DMS53 treated with DMSO at 0.1 percent for 48 hours (cell line): ENCODE data around the gene ABCG1.
"Not testable (repeated sequence)": the region's sequence is repeated elsewhere in the genome, so short reads cannot be mapped to it uniquely, and the experiment has no call there.

Source experiments
- DNase-seq: peaks from one replicate; lab custom pipeline; 2025; ENCODE audit not compliant: unreplicated experiment; lab: John Stamatoyannopoulos, UW

The ABCG1 gene

DNA sequence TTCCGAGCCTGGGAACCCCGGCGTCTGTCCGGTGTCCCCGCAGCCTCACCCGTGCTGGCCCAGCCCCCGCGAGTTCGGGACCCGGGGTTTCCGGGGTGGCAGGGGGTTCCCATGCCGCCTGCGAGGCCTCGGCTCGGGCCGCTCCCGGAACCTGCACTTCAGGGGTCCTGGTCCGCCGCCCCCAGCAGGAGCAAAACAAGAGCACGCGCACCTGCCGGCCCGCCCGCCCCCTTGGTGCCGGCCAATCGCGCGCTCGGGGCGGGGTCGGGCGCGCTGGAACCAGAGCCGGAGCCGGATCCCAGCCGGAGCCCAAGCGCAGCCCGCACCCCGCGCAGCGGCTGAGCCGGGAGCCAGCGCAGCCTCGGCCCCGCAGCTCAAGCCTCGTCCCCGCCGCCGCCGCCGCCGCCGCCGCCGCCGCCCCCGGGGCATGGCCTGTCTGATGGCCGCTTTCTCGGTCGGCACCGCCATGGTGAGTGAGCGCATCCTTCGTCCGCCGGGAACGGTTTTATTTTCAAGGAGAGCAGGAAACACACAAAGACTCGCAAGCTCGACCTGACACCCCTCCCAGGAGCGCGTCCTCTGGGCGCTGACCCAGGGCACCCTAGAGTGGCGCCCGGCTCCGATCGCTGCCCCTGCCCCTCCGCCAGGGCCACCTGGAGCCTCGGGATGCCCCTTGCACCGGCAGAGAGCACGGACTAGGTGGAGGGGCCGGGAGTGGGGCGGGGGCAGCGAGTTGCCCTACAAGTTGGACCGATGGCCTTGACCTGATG, at the start of gene ABCG1:
Gene ABCG1, plus strand, starts transcription at position 305 of the 770 bp plus-strand sequence. Its CDS starts 123 bp downstream, at position 428.
- DNase-seq = peak; percentile 11

DNA sequence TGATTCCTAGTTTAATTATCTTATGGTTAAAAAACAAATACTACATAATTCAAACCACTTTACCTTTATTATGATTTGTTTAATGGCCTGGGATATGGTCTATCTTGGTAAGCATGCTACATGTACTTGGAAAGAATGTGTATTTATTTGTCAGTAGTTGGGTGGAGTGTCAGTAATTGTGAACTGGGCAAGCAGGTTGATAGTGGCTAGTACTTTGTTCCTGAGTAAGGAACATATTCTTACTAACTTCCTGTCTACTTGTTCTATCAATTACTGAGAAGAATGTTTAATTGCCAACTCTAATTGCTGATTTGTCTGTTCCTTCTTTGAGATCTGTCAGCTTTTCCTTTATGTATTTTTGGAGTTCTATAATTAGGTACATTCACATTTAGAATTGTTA, 49.2 kb upstream of the ABCG1 start:
- no peak for DNase-seq

DNA sequence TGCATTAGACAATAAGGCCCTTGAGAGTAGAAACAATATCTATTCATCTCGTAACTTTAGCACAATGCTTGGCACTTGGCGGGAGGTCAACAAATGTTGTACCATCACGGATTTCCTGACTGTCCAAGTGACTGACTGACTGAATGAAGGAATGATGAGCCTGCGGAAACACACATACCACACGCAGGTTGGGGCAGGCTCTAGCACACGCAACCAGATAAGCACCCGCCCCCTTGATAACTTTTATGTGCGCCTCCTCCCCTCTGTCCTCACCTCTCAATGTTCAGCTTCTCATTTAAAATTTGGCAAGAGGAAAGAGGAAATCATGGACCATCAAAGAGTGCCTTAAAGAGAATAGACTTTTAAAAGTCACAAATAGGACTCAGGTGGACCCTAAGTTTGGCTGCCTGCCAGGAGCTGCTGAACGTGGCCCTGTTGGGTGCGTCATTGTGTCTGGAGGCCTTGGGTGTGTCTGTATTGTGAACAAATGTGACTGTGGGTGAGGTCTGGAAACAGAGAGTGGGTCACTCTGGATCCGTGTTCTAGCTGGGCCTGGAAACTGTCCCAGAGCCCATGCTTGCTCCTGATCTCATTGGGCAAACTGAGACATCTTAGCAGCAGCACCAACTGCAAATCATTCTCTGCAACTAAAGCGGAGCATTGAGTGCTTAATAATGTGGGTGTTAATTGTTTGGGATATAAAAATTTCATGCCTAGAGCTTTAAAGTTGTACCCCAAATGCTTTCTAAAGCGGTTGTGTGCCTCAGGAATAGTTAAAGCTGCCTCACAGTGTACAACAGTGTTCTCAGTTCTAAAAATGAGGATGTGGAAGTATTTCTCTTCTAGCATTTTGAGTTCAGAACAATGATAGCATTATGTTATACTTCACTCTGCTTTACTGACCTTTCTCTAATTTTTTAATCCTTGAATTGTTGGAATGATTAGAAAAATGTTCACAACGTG, 47.6 kb upstream of the ABCG1 start:
- no peak for DNase-seq

DNA sequence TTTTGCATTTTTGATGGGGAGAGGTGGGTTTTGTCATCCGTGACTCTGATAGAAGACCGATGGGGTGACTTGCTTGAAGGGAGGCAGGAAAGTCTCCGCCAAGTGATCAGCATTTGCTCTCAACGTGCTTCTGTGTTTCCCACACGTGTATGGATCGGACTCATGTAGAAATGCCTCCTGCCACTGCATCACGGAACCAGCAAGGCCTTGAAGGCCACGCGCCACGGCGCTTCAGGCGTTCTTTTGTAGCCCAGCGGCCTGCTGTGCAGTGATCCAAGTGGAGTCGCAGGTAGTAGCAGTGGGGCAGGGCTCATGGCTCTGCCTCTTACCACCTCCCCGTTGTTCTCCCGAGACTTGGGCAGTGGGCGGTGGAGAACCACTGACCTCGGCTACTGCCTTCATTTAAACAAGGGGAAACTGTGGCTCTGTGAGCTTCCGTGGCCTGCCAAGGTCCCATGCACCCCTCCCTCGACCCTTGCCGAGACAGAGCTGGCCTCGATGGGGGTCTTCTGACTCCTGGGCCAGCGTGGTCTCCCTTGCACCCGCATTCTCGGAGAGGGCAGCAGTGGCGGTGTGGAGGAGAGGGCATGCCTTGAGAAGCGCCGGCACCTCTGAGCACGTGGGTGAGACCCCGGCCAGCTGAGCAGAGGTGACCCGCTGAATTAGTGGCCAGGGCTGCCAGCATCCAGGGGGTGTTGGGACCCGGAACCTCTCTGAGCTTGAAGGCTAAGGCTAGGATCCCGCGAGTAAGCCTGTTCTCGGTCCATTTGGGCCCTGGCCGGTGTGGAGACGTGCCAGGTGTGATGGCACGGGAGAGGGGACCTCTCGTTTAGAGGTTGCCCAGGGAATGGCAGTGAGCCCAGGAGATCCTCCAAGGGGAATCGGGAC, 46.1 kb upstream of the ABCG1 start:
- no peak for DNase-seq

DNA sequence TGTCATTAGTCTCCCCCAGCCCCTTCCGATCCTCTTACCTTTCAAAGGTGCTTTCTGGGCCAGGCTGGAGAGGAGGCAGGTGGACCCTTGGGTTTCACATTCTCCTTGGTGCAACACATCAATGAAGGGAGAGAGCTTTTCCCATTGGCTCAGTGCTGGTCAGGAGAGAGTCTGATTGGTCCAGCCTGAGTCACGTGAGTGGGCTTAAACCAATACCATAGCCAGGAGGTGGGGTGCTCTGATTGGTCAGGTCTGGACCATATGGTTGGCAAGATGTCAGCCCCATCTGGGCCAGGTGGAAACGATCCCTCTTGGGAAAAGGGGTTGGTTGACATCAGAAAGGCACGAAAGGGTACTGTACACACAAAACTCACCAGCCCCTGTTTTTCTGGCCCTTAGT, 44.8 kb upstream of the ABCG1 start:
- no peak for DNase-seq

DNA sequence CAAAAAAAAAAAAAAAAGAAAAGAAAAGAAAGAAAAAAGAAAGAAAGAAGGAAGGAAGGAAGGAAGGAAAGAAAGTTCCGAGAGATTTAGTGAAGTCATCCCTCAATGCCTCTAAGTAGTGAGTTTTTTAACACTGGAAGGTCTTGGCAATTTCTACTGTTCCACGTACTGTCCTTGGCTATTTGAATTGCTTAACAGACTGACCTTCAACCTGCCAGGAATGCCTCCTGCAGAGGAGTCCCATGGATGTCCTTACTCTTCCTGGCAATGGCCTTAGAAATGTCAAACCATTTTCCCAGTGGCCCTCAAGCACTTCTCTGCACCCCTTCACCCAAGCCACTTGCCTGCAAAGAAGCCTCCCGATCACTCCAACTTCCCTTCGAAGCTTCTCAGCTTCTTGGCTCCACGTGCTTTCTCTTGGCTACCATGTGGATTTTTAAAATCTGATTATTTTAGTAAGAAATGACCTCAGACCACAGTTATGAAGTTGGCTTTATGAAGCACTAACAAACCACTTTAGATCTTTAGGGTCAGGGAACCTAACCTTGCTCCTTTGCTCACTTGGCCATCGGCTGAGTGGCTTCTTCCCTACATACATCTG, 43.7 kb upstream of the ABCG1 start:
- DNase-seq = no peak

DNA sequence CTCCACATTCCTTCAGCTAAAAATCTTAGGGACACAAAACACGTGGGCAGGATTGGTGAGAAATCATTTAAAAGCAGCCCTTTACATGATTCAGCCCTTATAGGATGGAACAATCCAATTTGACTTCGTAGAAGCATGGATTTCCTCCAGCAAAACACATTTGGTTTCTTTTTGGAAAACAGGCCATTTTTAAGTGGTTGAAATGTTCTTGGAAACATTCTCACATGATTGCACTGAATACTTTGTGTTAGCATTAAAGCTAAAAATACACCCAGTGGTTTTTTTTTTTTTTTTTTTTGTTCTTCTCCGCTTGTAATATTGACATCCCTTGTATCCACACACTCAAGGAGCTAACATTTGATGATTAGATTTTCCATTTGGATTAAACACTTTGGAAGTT, 42.1 kb upstream of the ABCG1 start:
- DNase-seq = no peak

DNA sequence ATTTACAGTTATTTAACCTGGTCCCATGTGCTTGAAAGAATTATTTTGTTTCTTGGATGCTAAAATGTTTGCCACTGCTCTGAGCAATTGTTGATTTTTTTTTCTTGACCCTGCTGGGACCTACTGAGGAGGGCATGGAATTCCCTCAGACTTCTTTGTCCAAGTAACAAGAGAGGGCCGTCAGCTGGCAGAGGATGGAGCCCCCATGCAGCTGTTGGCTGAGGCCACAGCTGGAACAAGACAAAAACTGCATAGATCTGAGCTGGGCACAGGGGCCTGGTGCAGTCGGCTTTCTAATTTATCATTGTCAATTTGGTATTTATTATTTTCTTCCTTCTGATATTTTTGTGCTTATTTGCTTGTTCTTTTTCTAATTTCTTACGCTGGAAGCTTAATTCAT, 39.6 kb upstream of the ABCG1 start:
- no peak for DNase-seq

DNA sequence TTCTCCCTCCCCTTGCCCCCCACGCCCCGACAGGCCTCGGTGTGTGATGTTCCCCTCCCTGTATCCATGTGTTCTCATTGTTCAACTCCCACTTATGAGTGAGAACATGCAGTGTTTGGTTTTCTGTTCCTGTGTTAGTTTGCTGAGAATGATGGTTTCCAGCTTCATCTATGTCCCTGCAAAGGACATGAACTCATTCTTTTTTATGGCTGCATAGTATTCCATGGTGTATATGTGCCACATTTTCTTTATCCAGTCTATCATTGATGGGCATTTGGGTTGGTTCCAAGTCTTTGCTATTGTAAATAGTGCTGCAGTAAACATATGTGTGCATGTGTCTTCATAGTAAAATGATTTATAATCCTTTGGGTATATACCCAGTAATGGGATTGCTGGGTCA, 38.9 kb upstream of the ABCG1 start:
- not testable (repeated sequence) for DNase-seq

DNA sequence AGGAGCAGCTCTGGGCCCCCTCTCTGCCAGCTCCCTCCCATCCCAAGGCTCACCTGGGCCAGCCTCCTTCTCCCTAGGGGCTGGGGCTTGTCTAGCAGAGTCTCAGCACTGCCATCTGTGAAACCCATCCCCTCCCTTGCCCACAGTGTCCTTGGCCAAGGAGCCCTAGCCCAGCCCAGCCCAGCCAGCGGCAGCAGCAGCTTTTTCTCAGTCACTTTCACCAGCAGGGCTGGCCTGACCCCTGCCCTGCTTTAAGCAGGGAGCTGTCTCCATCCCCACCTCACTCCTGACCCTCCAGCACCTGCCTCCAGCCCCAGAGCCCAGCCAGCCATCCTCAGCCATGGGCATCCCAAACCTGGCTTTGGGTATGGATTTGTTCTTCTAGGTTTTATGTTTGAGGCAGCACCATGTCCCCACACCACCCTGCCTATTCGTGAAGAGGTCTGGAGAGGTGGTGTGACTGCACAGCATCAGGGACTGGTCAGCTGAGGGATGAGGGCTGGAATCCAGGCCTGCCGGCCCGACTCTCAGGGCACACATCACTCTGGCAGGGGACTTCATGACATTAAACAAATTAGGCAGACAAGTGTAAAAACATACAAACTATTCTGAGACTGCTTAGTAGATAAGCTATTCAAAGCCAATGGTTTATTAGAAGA, 36.1 kb upstream of the ABCG1 start:
- DNase-seq = no peak

DNA sequence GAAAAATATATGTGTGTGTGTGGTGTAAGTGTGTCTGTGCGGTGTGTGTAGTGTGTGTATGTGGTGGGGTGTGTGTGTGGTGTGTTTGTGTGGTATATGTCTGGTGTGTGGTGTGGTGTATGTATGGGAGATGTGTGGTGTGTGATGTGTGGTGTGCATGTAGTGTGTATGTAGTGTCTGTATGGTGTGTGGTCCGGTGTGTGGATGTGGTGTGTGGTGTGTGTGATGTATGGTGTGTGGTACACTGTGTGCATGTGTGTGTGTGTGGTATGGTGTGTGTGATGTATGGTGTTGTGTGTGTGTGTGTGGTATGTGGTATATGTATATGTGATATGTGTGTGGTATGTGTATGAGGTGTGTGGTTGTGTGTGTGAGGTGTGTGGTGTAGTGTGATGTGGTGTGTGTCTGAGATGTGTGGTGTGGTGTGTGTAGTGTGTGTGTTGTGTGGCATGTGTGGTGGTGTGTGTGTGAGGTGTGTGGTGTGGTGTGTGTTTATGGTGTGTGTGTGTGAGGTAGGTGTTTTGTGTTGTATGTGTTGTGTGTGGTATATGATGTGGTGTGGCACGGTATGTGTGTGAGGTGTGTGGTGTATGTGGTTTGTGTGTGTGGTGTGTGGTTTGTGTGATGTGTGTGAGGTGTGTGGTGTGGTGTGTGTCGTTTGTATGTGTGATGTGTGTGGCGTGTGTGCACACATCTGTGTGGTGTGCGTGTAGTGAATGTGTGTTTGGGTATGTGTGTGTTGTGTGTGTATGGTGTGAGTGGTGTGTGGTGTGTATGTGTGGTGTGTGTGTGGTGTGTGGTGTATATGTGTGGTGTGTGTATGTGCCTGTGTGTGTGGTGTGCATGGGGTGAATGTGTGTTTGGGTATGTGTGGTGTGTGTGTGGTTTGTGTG, 35.3 kb upstream of the ABCG1 start:
- DNase-seq = no peak

DNA sequence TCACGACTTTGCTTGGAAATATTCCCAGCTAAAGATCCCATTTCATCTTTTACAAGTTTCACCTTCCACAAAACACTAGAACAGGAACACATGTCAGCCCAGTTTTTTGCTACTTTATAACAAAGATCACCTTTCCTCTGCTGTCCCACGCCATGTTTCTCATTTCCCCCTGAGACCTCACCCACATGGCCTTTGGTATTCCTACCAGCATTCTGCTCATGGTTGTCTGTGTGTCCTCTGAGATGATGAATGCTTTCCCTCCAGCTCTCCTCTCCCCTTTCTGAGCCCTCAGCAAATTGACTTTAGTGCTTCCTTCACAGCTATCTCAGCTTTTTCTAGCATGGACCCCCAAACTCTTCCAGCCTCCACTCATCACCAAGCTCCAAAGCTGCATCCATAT, 32.3 kb upstream of the ABCG1 start:
- DNase-seq = no peak

DNA sequence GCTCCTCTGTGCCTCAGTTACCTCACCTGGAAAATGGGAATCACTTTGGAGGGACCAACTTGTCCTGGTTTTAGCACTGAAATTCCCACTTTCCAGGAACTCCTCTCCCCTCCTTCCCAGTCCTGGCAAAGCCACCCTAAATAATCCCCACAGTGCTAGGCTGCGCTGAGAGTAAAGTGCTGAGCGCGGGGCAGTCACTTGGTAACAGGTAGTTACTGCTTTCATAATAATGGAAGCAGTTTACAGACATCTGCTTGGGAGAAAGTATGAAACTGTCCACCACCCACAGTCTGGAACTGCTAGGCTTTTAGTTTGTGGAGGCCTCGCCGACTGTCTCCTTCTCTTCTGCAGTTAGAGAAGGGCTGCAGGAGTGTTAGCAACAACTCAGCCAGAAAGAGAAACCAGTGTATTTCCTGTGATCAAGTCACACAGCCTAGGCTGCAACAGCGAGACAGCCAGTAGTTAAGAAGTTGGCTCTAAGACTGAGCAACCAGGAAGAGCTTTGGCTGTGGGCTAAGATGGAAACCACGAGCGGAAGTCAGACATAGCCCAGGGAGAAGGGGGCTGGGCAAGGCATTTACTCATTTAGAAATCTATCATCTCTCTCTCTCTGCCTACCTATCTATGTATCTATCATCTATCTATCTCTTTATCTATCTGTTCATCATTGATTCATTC, 30.8 kb upstream of the ABCG1 start:
- no peak for DNase-seq

DNA sequence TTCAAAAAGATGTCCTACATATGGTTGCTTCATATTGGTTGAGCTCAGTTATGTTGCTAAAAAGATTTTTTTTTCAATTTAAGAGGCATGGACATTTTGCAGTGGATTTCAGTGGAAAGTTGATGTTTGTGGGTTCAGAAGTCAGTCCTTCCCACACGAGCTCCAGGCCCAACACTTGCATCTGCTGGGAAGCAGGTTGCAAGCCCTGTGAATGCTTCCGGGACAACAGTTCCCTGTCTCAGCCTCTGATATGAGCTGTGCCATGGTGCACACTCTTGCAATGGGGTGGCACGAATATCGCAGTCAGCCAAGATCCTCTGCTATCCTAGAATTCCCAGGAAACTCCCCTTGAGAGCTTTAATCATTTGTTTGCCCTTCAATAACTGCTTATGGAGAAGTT, 30.3 kb upstream of the ABCG1 start:
- no peak for DNase-seq

DNA sequence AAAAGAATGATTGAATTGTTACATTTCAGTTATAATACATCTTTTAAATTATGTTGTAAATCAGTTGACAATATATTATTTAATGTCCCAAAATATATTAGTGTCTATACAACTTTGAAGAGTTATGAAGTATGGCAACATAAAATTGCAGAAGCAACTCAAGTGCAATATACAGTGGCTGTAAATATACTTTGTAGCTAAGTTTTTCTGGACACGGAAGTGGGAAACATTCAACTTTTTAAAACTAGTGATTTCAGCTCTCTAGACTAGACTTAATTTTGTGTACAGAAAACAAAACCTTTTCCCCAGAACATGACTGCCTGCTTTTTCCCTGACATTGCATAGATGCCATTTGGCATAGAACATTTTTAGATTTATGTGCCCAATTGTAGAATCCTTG, 29.5 kb upstream of the ABCG1 start:
- no peak for DNase-seq

DNA sequence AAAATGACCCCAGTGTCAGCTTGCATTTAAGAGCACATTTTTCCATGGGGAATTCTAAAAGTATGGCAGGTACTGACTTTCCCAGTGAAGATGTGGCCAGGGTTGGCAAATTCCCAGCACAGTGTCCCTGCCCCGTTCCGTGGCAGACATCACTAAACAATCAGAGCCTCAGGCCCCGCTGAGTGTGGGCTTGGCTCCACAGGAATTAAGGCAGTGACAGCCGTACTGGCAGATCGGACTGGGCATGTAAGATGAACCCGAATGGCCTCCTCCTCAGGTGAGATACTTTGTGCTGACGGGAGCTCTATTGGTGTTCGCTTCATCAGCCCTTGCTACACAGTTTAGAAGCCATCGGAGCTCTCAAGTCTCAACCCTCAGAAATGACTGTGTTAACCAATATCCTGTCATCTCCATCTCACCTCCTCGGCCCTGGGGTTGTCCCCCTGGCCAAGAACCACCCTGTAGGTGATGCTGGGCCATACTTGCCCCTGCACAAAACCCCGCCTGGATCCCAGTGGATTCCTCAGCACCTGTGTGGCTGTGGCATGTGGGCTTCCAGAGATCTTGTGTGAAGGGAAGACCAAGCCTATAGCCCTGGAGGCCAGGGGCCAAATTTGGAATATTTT, 29.0 kb upstream of the ABCG1 start:
- no peak for DNase-seq

DNA sequence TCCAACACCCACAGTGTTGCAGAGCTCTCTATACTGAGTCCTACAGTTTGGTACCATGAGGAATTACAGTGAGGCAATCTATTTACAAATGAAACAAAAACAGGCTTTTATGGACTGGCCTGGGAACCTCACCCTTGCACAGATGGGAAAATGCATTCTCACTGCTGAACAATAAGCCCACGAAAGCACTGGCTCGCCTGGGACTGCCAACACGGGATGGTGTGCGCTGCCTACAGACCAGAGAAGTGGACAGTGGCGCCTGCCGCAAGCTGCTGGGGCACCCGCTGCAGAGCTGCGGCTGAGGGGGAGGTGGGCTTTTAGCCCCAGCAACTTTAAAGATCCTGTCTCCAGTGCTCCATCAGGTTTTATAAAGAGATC, 28.5 kb upstream of the ABCG1 start:
- no peak for DNase-seq

DNA sequence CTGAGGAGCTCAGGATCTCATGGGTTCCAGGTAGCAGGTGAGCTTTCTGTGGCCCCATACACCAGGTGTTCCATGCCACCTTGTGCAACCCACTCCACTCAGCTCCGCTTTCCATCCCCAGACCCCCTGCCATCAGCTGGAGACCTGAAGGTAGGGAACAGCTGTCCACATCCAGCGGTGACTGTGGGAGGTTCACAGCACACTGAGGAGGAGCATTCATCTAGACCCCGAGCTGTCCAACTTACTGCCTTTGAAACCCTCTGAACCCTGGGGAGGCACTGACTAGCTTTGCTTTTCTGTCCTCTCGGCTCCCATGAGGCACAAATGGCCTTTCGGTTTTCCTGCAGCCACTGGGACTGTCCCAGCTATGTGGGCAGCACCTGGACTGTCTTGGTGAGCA, 27.9 kb upstream of the ABCG1 start:
- DNase-seq = no peak
